HEK293 (cell line): Measurements from ENCODE around the gene PHF5A.

Experiments
- CTCF ChIA-PET: fragments of 350-600 bp; formaldehyde crosslinking; extraction: SDS; loops from one replicate; lab custom pipeline; 2021; ENCODE audit warnings: antibody characterized with exemption; lab: Yijun Ruan, JAX
- POLR2A ChIA-PET: fragments of 300-600 bp; formaldehyde crosslinking; extraction: SDS; loops from one replicate; lab custom pipeline; 2020; ENCODE audit warnings: antibody characterized with exemption, inconsistent platforms; lab: Yijun Ruan, JAX
- H3K27ac ChIP-seq: fragments of 200-500 bp; sonication (Bioruptor generic); 2 replicates; pipeline ENCODE4 v1.5.1; 2014; ENCODE audit warnings: low read depth, low read length, control low read depth, inconsistent platforms; ENCODE audit errors: extremely low read depth
- H3K36me3 ChIP-seq, 2 experiments: fragments of 200-500 bp in 1 of 2; sonication (Bioruptor generic) in 1 of 2; 1 replicate in 1 of 2; 2 replicates in 1 of 2; pipeline ENCODE4 v1.5.1; 2014 to 2017; ENCODE audit warnings: inconsistent platforms in 2 of 2, low read length in 2 of 2; ENCODE audit not compliant: control insufficient read depth in 2 of 2, insufficient read depth in 1 of 2
- H3K4me1 ChIP-seq: fragments of 200-500 bp; sonication (Bioruptor generic); 2 replicates; pipeline ENCODE4 v1.5.1; 2014; ENCODE audit warnings: mild to moderate bottlenecking, low read length, inconsistent platforms; ENCODE audit not compliant: control insufficient read depth, insufficient read depth
- H3K4me3 ChIP-seq: 2 replicates; pipeline ENCODE4 v1.5.1; 2011; ENCODE audit warnings: low read depth, mild to moderate bottlenecking, control low read depth, low read length, moderate library complexity
- H3K9me3 ChIP-seq: fragments of 200-500 bp; sonication (Bioruptor generic); 2 replicates; pipeline ENCODE4 v1.5.1; 2014; ENCODE audit warnings: low read depth, low read length, inconsistent platforms; ENCODE audit not compliant: control insufficient read depth, insufficient read depth
- GFI1B ChIP-seq: fragments of 450-650 bp; formaldehyde crosslinking; IDR thresholded peaks from 2 replicates; pipeline ENCODE4 v1.5.1; 2016; ENCODE audit warnings: missing biosample characterization, missing genetic modification characterization
- REPIN1 ChIP-seq: fragments of 450-650 bp; formaldehyde crosslinking; IDR thresholded peaks from 2 replicates; pipeline ENCODE4 v1.5.1; 2017; ENCODE audit warnings: missing biosample characterization, missing genetic modification characterization, low read depth
- WT1 ChIP-seq: fragments of 450-650 bp; formaldehyde crosslinking; IDR thresholded peaks from 2 replicates; pipeline ENCODE4 v1.5.1; 2016; ENCODE audit warnings: missing biosample characterization, missing genetic modification characterization
- YY2 ChIP-seq: fragments of 450-650 bp; formaldehyde crosslinking; IDR thresholded peaks from 2 replicates; pipeline ENCODE4 v1.5.1; 2016; ENCODE audit warnings: missing biosample characterization, missing genetic modification characterization
- ZBTB8A ChIP-seq: fragments of 450-650 bp; formaldehyde crosslinking; IDR thresholded peaks from 2 replicates; pipeline ENCODE4 v1.5.1; 2016; ENCODE audit warnings: missing biosample characterization, missing genetic modification characterization
- ZEB2 ChIP-seq: fragments of 450-650 bp; formaldehyde crosslinking; IDR thresholded peaks from 2 replicates; pipeline ENCODE4 v1.5.1; 2016; ENCODE audit warnings: missing biosample characterization, missing genetic modification characterization
- ZFP41 ChIP-seq: fragments of 450-650 bp; formaldehyde crosslinking; IDR thresholded peaks from 2 replicates; pipeline ENCODE4 v1.5.1; 2016; ENCODE audit warnings: missing biosample characterization, missing genetic modification characterization, borderline replicate concordance
- ZNF140 ChIP-seq: fragments of 450-650 bp; formaldehyde crosslinking; IDR thresholded peaks from 2 replicates; pipeline ENCODE4 v1.5.1; 2016; ENCODE audit warnings: missing biosample characterization, missing genetic modification characterization
- ZNF157 ChIP-seq: fragments of 450-650 bp; formaldehyde crosslinking; IDR thresholded peaks from 2 replicates; pipeline ENCODE4 v1.5.1; 2016; ENCODE audit warnings: missing biosample characterization, missing genetic modification characterization
- ZNF174 ChIP-seq: fragments of 450-650 bp; formaldehyde crosslinking; IDR thresholded peaks from 2 replicates; pipeline ENCODE4 v1.5.0; 2017; ENCODE audit warnings: missing biosample characterization, mild to moderate bottlenecking, missing genetic modification characterization
- ZNF24 ChIP-seq: fragments of 450-650 bp; formaldehyde crosslinking; IDR thresholded peaks from 2 replicates; pipeline ENCODE4 v1.5.1; 2016; ENCODE audit warnings: missing biosample characterization, missing genetic modification characterization
- ZNF266 ChIP-seq: fragments of 450-650 bp; formaldehyde crosslinking; IDR thresholded peaks from 2 replicates; pipeline ENCODE4 v1.5.1; 2016; ENCODE audit warnings: missing biosample characterization, missing genetic modification characterization, low read depth
- ZNF311 ChIP-seq: fragments of 450-650 bp; formaldehyde crosslinking; IDR thresholded peaks from 2 replicates; pipeline ENCODE4 v1.5.1; 2017; ENCODE audit warnings: missing biosample characterization, missing genetic modification characterization, borderline replicate concordance
- ZNF394 ChIP-seq: fragments of 450-650 bp; formaldehyde crosslinking; IDR thresholded peaks from 2 replicates; pipeline ENCODE4 v1.5.1; 2016; ENCODE audit warnings: missing biosample characterization, missing genetic modification characterization, mild to moderate bottlenecking, moderate library complexity, borderline replicate concordance
- ZNF555 ChIP-seq: fragments of 450-650 bp; formaldehyde crosslinking; conservative IDR thresholded peaks from 2 replicates; pipeline ENCODE4 v1.5.1; 2017; ENCODE audit warnings: missing biosample characterization, mild to moderate bottlenecking, missing genetic modification characterization, inconsistent platforms
- ZNF776 ChIP-seq: fragments of 450-650 bp; formaldehyde crosslinking; IDR thresholded peaks from 2 replicates; pipeline ENCODE4 v1.5.0; 2017; ENCODE audit warnings: missing biosample characterization, missing genetic modification characterization, borderline replicate concordance
- ZSCAN30 ChIP-seq: fragments of 450-650 bp; IDR thresholded peaks from 2 replicates; pipeline ENCODE4 v1.5.1; 2018; ENCODE audit warnings: missing biosample characterization, mild to moderate bottlenecking, missing genetic modification characterization, moderate library complexity
- TF ChIP-seq, protein P1 (sequence below): fragments of 450-650 bp; formaldehyde crosslinking; IDR thresholded peaks from 2 replicates; pipeline ENCODE4 v1.5.1; 2016; ENCODE audit warnings: missing biosample characterization, missing genetic modification characterization
- TF ChIP-seq, protein P2 (sequence below): fragments of 450-650 bp; formaldehyde crosslinking; IDR thresholded peaks from 2 replicates; pipeline ENCODE4 v1.5.1; 2016; ENCODE audit warnings: missing biosample characterization, missing genetic modification characterization
- TF ChIP-seq, protein P3 (sequence below): fragments of 450-650 bp; formaldehyde crosslinking; IDR thresholded peaks from 2 replicates; pipeline ENCODE4; 2016; ENCODE audit warnings: missing biosample characterization, missing genetic modification characterization
- TF ChIP-seq, protein P4 (sequence below): fragments of 450-650 bp; formaldehyde crosslinking; IDR thresholded peaks from 2 replicates; pipeline ENCODE4 v1.5.1; 2016; ENCODE audit warnings: missing biosample characterization, missing genetic modification characterization
- TF ChIP-seq, protein P5 (sequence below): fragments of 450-650 bp; IDR thresholded peaks from 2 replicates; pipeline ENCODE4 v1.5.1; 2018; ENCODE audit warnings: missing biosample characterization, mild to moderate bottlenecking, missing genetic modification characterization
- TF ChIP-seq, protein P6 (sequence below): fragments of 450-650 bp; formaldehyde crosslinking; IDR thresholded peaks from 2 replicates; pipeline ENCODE4 v1.5.1; 2017; ENCODE audit warnings: missing biosample characterization, missing genetic modification characterization
- TF ChIP-seq, protein P7 (sequence below): fragments of 450-650 bp; formaldehyde crosslinking; IDR thresholded peaks from 2 replicates; pipeline ENCODE4 v1.5.1; 2016; ENCODE audit warnings: missing biosample characterization, missing genetic modification characterization
- TF ChIP-seq, protein P8 (sequence below): fragments of 450-650 bp; formaldehyde crosslinking; IDR thresholded peaks from 2 replicates; pipeline ENCODE4 v1.5.1; 2017; ENCODE audit warnings: missing biosample characterization, missing genetic modification characterization

PHF5A gene

DNA sequence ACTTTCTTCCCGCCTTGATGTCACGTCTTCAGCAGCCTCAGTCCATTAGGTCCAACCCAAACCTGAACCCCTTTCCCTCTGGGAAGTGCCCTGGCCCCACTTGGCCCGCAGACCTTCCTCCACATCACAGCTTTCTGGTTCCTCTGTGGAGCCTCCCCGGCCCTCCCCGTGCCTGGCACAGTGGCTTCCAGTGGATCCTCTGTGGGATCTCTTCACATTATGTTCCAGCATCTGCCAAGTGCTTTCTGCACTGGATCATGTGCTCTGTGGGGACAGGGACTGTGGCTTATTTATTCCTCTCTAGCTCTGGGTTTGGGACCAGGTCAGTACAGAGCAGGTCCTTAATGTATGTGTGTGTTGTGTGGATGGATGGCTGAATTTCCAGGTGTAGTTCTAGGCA lies 44.9 kb upstream of the PHF5A start (continued):
- TF ChIP-seq REPIN1 (tag by site-specific recombination) (no peak), ZNF266 (tag by site-specific recombination) (no peak), ZNF555 (tag by site-specific recombination) (no peak), ZNF157 (tag by site-specific recombination) (no peak), ZNF776 (tag by site-specific recombination) (no peak), ZNF394 (tag by site-specific recombination) (no peak), ZEB2 (tag by site-specific recombination) (no peak), WT1 (no peak)
- TF ChIP-seq, protein P1, sequence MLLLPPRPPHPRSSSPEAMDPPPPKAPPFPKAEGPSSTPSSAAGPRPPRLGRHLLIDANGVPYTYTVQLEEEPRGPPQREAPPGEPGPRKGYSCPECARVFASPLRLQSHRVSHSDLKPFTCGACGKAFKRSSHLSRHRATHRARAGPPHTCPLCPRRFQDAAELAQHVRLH = no peak
- TF ChIP-seq, protein P2, sequence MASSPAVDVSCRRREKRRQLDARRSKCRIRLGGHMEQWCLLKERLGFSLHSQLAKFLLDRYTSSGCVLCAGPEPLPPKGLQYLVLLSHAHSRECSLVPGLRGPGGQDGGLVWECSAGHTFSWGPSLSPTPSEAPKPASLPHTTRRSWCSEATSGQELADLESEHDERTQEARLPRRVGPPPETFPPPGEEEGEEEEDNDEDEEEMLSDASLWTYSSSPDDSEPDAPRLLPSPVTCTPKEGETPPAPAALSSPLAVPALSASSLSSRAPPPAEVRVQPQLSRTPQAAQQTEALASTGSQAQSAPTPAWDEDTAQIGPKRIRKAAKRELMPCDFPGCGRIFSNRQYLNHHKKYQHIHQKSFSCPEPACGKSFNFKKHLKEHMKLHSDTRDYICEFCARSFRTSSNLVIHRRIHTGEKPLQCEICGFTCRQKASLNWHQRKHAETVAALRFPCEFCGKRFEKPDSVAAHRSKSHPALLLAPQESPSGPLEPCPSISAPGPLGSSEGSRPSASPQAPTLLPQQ (tag by site-specific recombination) = no peak
- TF ChIP-seq, protein P3, sequence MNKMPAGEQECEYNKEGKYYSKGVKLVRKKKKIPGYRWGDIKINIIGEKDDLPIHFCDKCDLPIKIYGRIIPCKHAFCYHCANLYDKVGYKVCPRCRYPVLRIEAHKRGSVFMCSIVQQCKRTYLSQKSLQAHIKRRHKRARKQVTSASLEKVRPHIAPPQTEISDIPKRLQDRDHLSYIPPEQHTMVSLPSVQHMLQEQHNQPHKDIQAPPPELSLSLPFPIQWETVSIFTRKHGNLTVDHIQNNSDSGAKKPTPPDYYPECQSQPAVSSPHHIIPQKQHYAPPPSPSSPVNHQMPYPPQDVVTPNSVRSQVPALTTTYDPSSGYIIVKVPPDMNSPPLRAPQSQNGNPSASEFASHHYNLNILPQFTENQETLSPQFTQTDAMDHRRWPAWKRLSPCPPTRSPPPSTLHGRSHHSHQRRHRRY (tag by site-specific recombination) = no peak

DNA sequence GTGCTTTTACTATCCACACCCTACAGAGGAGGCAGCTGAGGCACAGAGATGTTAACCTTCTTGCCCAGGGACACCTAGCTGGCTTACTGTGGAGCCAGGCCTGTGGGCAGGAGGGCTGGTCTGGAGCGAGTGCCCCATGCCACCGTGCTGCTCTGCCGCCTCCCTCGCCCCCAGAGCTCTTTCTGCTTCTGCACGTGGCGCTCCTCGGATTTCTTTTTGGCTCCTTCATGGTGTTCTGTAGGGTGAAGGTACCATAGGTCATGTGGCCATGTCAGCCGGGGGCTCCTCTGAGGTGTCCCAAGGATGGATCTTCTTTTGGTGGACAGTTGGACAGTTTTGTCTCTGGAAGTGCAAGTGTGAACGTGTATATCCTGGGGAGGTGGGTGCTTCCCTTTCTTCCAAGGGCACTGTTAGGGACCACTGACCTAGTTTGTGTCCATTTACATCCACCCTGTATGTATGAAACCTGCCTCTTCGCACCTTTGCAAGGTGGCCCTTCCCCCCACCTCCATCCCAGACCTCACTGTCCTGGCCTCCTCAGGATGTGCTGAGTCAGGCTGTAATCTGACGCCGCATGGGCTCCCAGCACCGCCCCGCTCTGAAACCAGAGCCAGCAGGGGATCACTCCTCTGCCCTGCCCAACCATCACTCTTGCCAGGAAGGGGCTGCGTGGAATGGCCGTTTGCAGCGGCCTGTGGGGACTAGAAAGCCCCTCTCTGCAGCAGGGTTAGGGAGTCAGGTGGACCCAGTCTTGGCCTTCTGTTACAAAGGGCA lies 44.1 kb upstream of the PHF5A start:
- ChIA-PET POLR2A (interaction anchor here (1.4 to 4.0 kb wide), 3 partner anchors 44 to 67 kb away, joined by 7 to 13 read pairs (median 12); partner anchors contain the start of genes ACO2, PHF5A and TOB2), CTCF (interaction anchor here (0.6 to 9.5 kb wide), 5 partner anchors 14 to 752 kb away, joined by 4 to 301 read pairs (median 5); no protein-coding TSS in a partner anchor)
- Histone ChIP-seq H3K4me1 (peaks cover 12% of the 10 kb centered on the region), H3K9me3 (no peaks in the 10 kb centered on the region), H3K27ac (peak overlapping the region; percentile 18; the same call in 1 of the 2 replicates), H3K4me3 (no peak overlapping the region), H3K36me3 (peaks cover 0 to 78% of the 10 kb centered on the region in 2 experiments; a peak in 2 of 3 replicates)
- TF ChIP-seq GFI1B (tag by site-specific recombination) (no peak), ZNF24 (tag by site-specific recombination) (peak; percentile 67; the same call in 1 of the 2 replicates), ZFP41 (tag by site-specific recombination) (no peak), ZNF174 (tag by site-specific recombination) (no peak), ZSCAN30 (no peak), ZNF311 (tag by site-specific recombination) (no peak), YY2 (tag by site-specific recombination) (peak; percentile 66; the same call in 1 of the 2 replicates), ZBTB8A (peak; percentile 89), ZNF140 (tag by site-specific recombination) (no peak)
- TF ChIP-seq, protein P4, sequence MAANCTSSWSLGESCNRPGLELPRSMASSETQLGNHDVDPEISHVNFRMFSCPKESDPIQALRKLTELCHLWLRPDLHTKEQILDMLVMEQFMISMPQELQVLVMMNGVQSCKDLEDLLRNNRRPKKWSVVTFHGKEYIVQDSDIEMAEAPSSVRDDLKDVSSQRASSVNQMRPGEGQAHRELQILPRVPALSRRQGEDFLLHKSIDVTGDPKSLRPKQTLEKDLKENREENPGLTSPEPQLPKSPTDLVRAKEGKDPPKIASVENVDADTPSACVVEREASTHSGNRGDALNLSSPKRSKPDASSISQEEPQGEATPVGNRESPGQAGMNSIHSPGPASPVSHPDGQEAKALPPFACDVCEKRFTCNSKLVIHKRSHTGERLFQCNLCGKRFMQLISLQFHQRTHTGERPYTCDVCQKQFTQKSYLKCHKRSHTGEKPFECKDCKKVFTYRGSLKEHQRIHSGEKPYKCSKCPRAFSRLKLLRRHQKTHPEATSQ = no peak
- TF ChIP-seq, protein P5, sequence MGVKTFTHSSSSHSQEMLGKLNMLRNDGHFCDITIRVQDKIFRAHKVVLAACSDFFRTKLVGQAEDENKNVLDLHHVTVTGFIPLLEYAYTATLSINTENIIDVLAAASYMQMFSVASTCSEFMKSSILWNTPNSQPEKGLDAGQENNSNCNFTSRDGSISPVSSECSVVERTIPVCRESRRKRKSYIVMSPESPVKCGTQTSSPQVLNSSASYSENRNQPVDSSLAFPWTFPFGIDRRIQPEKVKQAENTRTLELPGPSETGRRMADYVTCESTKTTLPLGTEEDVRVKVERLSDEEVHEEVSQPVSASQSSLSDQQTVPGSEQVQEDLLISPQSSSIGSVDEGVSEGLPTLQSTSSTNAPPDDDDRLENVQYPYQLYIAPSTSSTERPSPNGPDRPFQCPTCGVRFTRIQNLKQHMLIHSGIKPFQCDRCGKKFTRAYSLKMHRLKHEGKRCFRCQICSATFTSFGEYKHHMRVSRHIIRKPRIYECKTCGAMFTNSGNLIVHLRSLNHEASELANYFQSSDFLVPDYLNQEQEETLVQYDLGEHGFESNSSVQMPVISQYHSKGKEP (tag by site-specific recombination) = no peak
- TF ChIP-seq, protein P6, sequence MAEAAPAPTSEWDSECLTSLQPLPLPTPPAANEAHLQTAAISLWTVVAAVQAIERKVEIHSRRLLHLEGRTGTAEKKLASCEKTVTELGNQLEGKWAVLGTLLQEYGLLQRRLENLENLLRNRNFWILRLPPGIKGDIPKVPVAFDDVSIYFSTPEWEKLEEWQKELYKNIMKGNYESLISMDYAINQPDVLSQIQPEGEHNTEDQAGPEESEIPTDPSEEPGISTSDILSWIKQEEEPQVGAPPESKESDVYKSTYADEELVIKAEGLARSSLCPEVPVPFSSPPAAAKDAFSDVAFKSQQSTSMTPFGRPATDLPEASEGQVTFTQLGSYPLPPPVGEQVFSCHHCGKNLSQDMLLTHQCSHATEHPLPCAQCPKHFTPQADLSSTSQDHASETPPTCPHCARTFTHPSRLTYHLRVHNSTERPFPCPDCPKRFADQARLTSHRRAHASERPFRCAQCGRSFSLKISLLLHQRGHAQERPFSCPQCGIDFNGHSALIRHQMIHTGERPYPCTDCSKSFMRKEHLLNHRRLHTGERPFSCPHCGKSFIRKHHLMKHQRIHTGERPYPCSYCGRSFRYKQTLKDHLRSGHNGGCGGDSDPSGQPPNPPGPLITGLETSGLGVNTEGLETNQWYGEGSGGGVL (tag by site-specific recombination) = no peak; the same call in 1 of the 2 replicates
- TF ChIP-seq, protein P7, sequence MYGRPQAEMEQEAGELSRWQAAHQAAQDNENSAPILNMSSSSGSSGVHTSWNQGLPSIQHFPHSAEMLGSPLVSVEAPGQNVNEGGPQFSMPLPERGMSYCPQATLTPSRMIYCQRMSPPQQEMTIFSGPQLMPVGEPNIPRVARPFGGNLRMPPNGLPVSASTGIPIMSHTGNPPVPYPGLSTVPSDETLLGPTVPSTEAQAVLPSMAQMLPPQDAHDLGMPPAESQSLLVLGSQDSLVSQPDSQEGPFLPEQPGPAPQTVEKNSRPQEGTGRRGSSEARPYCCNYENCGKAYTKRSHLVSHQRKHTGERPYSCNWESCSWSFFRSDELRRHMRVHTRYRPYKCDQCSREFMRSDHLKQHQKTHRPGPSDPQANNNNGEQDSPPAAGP (tag by site-specific recombination) = no peak
- TF ChIP-seq, protein P8, sequence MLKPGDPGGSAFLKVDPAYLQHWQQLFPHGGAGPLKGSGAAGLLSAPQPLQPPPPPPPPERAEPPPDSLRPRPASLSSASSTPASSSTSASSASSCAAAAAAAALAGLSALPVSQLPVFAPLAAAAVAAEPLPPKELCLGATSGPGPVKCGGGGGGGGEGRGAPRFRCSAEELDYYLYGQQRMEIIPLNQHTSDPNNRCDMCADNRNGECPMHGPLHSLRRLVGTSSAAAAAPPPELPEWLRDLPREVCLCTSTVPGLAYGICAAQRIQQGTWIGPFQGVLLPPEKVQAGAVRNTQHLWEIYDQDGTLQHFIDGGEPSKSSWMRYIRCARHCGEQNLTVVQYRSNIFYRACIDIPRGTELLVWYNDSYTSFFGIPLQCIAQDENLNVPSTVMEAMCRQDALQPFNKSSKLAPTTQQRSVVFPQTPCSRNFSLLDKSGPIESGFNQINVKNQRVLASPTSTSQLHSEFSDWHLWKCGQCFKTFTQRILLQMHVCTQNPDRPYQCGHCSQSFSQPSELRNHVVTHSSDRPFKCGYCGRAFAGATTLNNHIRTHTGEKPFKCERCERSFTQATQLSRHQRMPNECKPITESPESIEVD (tag by site-specific recombination) = no peak
